Heart left ventricle (tissue), 16 donors: Measurements from ENCODE around the gene UBR3. TPM values are rescaled to one million over a fixed set of nuclear protein-coding genes. Genes with fewer than 3 reads are reported as not detected.

Source experiments
- ATAC-seq, 4 donors: fragments of 200-7000 bp; cut with Tn5 transposase; one replicate each; pipeline ENCODE4 v1.9.1; 2020 to 2022; ENCODE audit warnings: moderate library complexity in 4 of 4, mild to moderate bottlenecking in 3 of 4, moderate number of reproducible peaks in 1 of 4
- DNase-seq, 5 donors: peaks; one replicate each; pipeline ENCODE4 v3.0.0-alpha.2; 2020
- H3K27ac ChIP-seq, 12 donors: fragments of 200-600 bp; sonication (generic) in 4 of 12; one replicate each; pipeline versions ENCODE4 v1.5.0 to v1.8.0; 2016 to 2022; ENCODE audit warnings: mild to moderate bottlenecking in 2 of 12
- H3K27me3 ChIP-seq, 9 donors: fragments of 200-600 bp; sonication (generic) in 2 of 9; one replicate each; pipeline versions ENCODE4 v1.5.1 to v1.8.0; 2016 to 2022; ENCODE audit warnings: mild to moderate bottlenecking in 3 of 9
- H3K36me3 ChIP-seq, 9 donors: fragments of 200-600 bp; sonication (generic) in 2 of 9; one replicate each; pipeline versions ENCODE4 v1.5.0 to v1.8.0; 2018 to 2022; ENCODE audit warnings: mild to moderate bottlenecking in 2 of 9
- H3K4me1 ChIP-seq, 12 donors: fragments of 200-600 bp; sonication (generic) in 4 of 12; one replicate each; pipeline versions ENCODE4 v1.5.0 to v1.8.0; 2016 to 2022; ENCODE audit warnings: mild to moderate bottlenecking in 3 of 12
- H3K4me3 ChIP-seq, 12 donors: fragments of 200-600 bp; sonication (generic) in 4 of 12; one replicate each; pipeline versions ENCODE4 v1.5.0 to v1.8.0; 2017 to 2022; ENCODE audit warnings: mild to moderate bottlenecking in 9 of 12, moderate library complexity in 4 of 12
- H3K9me3 ChIP-seq, 12 donors: fragments of 200-600 bp; sonication (generic) in 4 of 12; one replicate each; pipeline versions ENCODE4 v1.5.0 to v1.8.0; 2016 to 2022; ENCODE audit warnings: mild to moderate bottlenecking in 1 of 12
- POLR2A ChIP-seq, 2 donors: fragments of 450-650 bp; IDR thresholded peaks; one replicate each; pipeline ENCODE4 v1.6.1; 2017; ENCODE audit warnings: antibody characterized with exemption in 2 of 2, mild to moderate bottlenecking in 2 of 2, moderate library complexity in 2 of 2
- WGBS, 4 donors: extraction: QIAGEN DNeasy Blood & Tissue Kit in 2 of 4; methylation state at CpG; one replicate each; pipeline versions ENCODE4 v1.1.5 to v1.1.7; 2013 to 2018; 5-methylcytosine and 5-hydroxymethylcytosine counted together
- intact Hi-C, 10 donors: fragments of 100-400 bp; cut with DNase I; formaldehyde crosslinking; loops; one replicate each; pipeline versions ENCODE4 v1.11.1 to v1.14.2; 2022
- polyA plus RNA-seq, 2 donors: library from polyadenylated mRNA; stranded (reverse); fragments of 200-250 nt; gene quantifications; one replicate each; pipeline ENCODE4 v1.2.3, GENCODE V29; 2013
- total RNA-seq, 9 donors: library from RNA; depleted of rRNA in 2 of 9; stranded (reverse); fragments of >200 nt in 2 of 9; fragmentation: NEBNext Ultra II Directional in 3 of 9; extraction: Animal tissue kit (Norgen Biotek cat#: 25700) in 3 of 9; gene quantifications; one replicate each; pipeline versions ENCODE4 v1.1.0 to v1.2.4, GENCODE V29; 2016 to 2023
- TF ChIP-seq, protein P1 (sequence below), 12 donors: fragments of 200-600 bp; sonication (generic) in 4 of 12; IDR thresholded peaks; one replicate each; pipeline versions ENCODE4 v1.5.0 to v1.8.0; 2018 to 2022; ENCODE audit warnings: antibody characterized with exemption in 12 of 12, mild to moderate bottlenecking in 5 of 12
- donor health status: ischemic (EF 13 %, LVEDD 7.1; RV severe dilation, severe dysfunction).
- donor health status: healthy with polysubstance abuse.
- donor health status: DM: no; HTN: yes; CAD: no.
- donor health status: DM: no; HTN: no; CAD: no.
- donor health status: ischemic (EF 25% LVEDD 6.9; RV normal size, moderate dysfunction).
- donor health status: ischemic (EF 25% LVEDD 5.7; RV mildly dilated, moderate dysfunction).
- donor health status: healthy.
- donor health status: DM: yes; HTN: yes; CAD: no.
- donor health status: ischemic (EF 35%, LVEDD 5.7; RV mildly dilated, moderate dysfunction).
- donor health status: nonischemic (EF 11% LVEDD 7.7; RV severe dilation, severe dysfunction).
- donor health status: DM: yes; HTN: yes; CAD: no.
- donor health status: PGD.
- donor health status: ischemic (EF 29% LVEDD 5.4; RV normal size, mild dysfunction).
- donor health status: nonischemic (EF 23%, LVEDD 6.1; RV moderate dilation, normal function).

The UBR3 gene
- total and polyA plus RNA-seq, 11 donors: 34.8 to 137 (median 106) TPM

- Histone ChIP-seq H3K9me3 (no peaks in the 10 kb centered on the region), H3K27me3 (no peaks in the 10 kb centered on the region), H3K27ac (no peak overlapping the region), H3K36me3 (peaks cover 0 to 55% (median 21%) of the 10 kb centered on the region in 9 donors), H3K4me3 (no peak overlapping the region), H3K4me1 (no peaks in the 10 kb centered on the region)
- 68 to 83% (median 78%) methylated on average over 3 of the region's 3 CpGs for WGBS, 4 donors
- intact Hi-C loops: no loop called here
- no peak for DNase-seq
- no peak for TF ChIP-seq POLR2A (IDR thresholded peaks at IDR 0.05)
- TF ChIP-seq, protein P1, sequence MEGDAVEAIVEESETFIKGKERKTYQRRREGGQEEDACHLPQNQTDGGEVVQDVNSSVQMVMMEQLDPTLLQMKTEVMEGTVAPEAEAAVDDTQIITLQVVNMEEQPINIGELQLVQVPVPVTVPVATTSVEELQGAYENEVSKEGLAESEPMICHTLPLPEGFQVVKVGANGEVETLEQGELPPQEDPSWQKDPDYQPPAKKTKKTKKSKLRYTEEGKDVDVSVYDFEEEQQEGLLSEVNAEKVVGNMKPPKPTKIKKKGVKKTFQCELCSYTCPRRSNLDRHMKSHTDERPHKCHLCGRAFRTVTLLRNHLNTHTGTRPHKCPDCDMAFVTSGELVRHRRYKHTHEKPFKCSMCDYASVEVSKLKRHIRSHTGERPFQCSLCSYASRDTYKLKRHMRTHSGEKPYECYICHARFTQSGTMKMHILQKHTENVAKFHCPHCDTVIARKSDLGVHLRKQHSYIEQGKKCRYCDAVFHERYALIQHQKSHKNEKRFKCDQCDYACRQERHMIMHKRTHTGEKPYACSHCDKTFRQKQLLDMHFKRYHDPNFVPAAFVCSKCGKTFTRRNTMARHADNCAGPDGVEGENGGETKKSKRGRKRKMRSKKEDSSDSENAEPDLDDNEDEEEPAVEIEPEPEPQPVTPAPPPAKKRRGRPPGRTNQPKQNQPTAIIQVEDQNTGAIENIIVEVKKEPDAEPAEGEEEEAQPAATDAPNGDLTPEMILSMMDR (IDR thresholded peaks at IDR 0.05): no peak
- no peak for ATAC-seq
These were observed 217.7 kb downstream of the UBR3 start for GRCh38 chr2:170044751-170045478.

- WGBS, 4 donors: 97 to 98% (median 97%) methylated on average over 3 of the region's 3 CpGs
- TF ChIP-seq, protein P1 (IDR thresholded peaks at IDR 0.05): no peak
- TF ChIP-seq POLR2A (IDR thresholded peaks at IDR 0.05): no peak
- Histone ChIP-seq H3K4me3 (no peak overlapping the region), H3K27me3 (no peaks in the 10 kb centered on the region), H3K4me1 (peaks cover 0 to 7% (median 0%) of the 10 kb centered on the region in 12 donors), H3K36me3 (peaks cover 0 to 51% (median 11%) of the 10 kb centered on the region in 9 donors), H3K27ac (no peak overlapping the region), H3K9me3 (no peaks in the 10 kb centered on the region)
- ATAC-seq (no peak), DNase-seq (no peak)
- intact Hi-C loops: no loop called here
These were observed 220.2 kb downstream of the UBR3 start for GRCh38 chr2:170047331-170048065.

- H3K27ac ChIP-seq: no peak overlapping the region
- peaks cover 0 to 7% (median 0%) of the 10 kb centered on the region in 12 donors for H3K4me1 ChIP-seq
- ATAC-seq (peak in 2 of 4 donors; percentile 20 to 42), DNase-seq (no peak)
- H3K9me3 ChIP-seq: no peaks in the 10 kb centered on the region
- 88 to 95% (median 91%) methylated on average over 2 of the region's 2 CpGs for WGBS, 4 donors
- intact Hi-C loops: no loop called here
- no peak overlapping the region for H3K4me3 ChIP-seq
- H3K36me3 ChIP-seq: peaks cover 0 to 64% (median 28%) of the 10 kb centered on the region in 9 donors
- no peaks in the 10 kb centered on the region for H3K27me3 ChIP-seq
- TF ChIP-seq POLR2A (IDR thresholded peaks at IDR 0.05): no peak
- TF ChIP-seq, protein P1 (IDR thresholded peaks at IDR 0.05): no peak
These were observed 224.9 kb downstream of the UBR3 start for GRCh38 chr2:170052151-170052550.

- intact Hi-C loops: no loop called here
- Histone ChIP-seq H3K27me3 (no peaks in the 10 kb centered on the region), H3K4me3 (no peak overlapping the region), H3K36me3 (peaks cover 0 to 83% (median 24%) of the 10 kb centered on the region in 9 donors), H3K4me1 (peaks cover 0 to 7% (median 0%) of the 10 kb centered on the region in 12 donors), H3K27ac (no peak overlapping the region), H3K9me3 (no peaks in the 10 kb centered on the region)
- 92 to 94% (median 93%) methylated on average over 5 of the region's 5 CpGs for WGBS, 4 donors
- no peak for ATAC-seq
- no peak for DNase-seq
- TF ChIP-seq POLR2A (IDR thresholded peaks at IDR 0.05): no peak
- TF ChIP-seq, protein P1 (IDR thresholded peaks at IDR 0.05): no peak
These were observed 227.7 kb downstream of the UBR3 start for GRCh38 chr2:170054997-170055396.
